ENCODE measurements around the gene OR2B2.

Gene OR2B2

GRCh38 chr6:27893059-27893835 is 18.9 kb downstream of the OR2B2 start:
- DNase-seq, result peak; percentile 93

DNA sequence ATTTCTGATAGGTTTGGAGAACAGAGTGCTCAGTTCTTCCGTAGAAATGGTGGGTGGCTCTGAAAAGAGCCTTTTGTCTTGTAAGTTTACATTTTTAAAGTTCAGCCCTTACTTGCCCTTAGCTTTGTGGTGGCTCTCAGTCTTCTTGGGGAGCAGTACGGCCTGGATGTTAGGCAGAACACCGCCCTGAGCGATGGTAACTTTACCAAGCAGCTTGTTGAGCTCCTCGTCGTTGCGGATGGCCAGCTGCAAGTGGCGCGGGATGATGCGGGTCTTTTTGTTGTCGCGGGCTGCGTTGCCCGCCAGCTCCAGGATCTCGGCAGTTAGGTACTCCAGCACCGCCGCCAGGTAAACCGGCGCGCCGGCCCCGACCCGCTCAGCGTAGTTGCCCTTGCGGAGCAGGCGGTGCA is 19.5 kb downstream of the OR2B2 start:
- peak; percentile 93 for DNase-seq

- DNase-seq, result peak; percentile 13
These were observed 20.8 kb downstream of the OR2B2 start for GRCh38 chr6:27891320-27891875.

DNA sequence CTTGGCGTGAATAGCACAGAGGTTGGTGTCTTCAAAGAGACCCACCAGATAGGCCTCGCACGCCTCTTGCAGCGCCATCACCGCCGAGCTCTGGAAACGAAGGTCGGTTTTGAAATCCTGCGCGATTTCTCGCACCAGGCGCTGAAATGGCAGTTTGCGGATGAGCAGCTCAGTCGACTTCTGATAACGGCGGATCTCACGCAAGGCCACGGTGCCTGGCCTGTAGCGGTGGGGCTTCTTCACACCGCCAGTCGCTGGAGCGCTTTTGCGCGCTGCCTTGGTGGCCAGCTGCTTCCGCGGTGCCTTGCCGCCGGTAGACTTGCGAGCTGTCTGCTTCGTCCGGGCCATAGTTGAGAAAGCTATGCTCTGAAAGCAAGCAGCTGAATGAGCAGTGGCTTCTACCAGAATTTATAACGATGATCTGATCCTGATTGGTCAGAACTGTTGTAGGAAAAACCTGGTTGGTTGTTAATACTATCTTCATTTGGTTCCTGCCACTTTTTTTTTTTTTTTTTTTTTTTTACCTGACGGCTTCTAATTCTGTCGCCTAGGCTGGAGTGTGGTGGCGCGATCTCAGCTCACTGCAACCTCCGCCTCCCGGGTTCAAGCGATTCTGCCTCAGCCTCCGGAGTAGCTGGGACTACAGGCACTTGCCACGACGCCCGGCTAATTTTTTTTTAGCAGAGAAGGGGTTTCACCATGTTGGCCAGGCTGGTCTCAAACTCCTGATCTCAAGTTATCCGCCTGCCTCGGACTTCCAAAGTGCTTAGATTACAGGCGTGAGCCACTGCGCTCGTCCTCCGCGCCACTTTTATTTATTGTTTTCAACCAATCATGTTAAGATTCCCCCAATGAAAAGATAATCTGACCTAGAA is 21.5 kb downstream of the OR2B2 start:
- peak; percentile 92 for DNase-seq

- no peak for DNase-seq
These were observed 22.4 kb downstream of the OR2B2 start for GRCh38 chr6:27889628-27890444.

GRCh38 chr6:27889275-27889627 is 22.9 kb downstream of the OR2B2 start:
- DNase-seq, result no peak

DNA sequence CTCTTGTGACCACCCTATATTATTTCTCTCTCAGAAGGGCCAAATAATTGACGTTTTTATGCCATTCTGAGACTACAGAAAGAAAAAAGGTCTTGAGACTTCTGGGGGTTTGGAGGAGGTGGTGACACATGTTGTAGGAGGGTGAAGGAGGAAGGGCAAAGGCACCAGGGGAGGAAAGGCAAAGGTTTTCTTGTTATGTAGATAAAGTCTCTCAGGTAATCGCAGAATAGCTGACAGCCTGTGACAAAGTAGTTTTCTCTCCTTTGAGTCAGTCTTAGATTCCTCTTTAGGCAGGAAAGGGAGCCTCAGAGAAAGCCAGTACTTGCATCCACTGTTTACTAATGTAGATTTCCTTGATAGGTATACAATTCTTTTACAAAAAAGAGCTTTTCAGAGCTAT is 23.6 kb downstream of the OR2B2 start:
- DNase-seq, result no peak

DNA sequence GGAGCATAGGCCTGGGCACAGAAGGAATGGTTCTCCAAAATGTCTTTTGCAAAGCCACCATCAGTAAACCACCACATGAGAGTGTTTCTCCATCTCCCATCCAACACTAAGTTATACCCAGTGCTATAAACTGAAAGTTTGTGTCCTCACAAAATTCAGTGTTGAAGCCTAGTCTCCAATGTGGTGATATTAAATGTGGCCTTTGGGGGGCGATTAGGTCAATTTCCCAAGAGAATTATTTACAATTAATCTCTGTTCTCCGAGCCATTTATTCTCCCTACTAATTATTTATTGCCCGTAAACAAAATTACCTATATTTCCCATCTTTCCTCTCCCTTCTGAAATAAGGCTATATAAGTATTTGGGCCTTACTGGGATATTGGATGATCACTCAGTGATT is 26.1 kb downstream of the OR2B2 start:
- no peak for DNase-seq

- no peak for DNase-seq
These were observed 29.1 kb downstream of the OR2B2 start for GRCh38 chr6:27883136-27883535.

GRCh38 chr6:27882624-27883023 is 29.6 kb downstream of the OR2B2 start:
- DNase-seq, result no peak

- no peak for DNase-seq
These were observed 32.4 kb downstream of the OR2B2 start for GRCh38 chr6:27879837-27880236.

GRCh38 chr6:27874016-27874415 is 38.2 kb downstream of the OR2B2 start:
- DNase-seq, result no peak

DNA sequence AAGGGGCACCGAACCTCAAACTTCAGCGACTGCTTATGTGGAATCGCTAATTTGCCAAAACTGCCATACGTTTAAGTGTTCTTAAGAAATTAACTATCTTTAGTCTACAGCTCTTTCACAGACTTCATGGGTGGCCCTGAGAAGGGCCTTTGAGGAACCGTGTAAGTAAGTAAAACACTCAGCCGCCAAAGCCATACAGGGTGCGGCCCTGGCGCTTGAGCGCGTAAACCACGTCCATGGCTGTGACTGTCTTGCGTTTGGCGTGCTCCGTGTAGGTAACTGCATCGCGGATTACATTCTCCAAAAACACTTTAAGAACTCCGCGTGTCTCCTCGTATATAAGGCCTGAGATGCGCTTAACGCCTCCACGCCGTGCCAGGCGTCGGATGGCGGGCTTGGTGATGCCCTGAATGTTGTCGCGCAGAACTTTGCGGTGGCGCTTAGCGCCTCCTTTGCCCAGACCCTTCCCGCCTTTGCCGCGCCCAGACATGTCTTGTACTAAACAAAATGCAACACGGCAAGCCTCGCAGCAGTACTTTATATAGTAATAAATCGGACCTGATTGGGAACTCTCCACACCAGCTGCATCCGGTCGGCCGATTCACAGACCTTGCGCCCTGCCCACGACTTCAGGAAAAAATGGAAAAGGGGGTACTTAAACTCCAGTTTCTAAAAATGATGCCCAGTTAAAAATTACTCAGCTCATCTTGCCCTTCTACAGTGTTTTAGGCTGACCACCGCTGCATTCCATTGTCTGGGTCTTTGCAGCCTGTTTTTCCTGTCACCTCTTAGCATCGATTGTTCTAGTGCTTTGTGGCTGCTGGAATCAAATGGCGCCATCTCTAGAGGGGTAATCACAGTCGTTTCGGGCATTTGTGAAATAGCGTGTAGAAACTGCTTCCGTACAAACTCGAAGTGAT is 38.9 kb downstream of the OR2B2 start:
- peak; percentile 90 for DNase-seq

DNA sequence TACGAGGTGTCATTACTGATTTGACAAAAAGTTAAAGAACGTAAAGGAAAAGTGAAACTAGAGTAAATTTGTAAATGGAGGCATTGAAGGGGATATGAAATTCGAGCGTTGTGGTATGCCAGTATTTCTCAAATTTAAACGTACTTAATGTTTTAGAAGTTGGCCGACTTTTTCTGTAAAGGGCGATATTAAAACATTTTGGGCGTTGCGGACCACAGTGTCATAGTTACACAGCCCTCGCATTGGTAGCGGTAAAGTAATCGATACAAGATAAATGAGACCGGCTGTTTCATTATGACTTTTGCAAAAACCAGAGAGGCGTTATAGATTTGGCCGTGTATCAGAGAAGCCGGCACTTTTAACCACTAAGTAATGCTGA is 39.6 kb downstream of the OR2B2 start:
- DNase-seq, result no peak

DNA sequence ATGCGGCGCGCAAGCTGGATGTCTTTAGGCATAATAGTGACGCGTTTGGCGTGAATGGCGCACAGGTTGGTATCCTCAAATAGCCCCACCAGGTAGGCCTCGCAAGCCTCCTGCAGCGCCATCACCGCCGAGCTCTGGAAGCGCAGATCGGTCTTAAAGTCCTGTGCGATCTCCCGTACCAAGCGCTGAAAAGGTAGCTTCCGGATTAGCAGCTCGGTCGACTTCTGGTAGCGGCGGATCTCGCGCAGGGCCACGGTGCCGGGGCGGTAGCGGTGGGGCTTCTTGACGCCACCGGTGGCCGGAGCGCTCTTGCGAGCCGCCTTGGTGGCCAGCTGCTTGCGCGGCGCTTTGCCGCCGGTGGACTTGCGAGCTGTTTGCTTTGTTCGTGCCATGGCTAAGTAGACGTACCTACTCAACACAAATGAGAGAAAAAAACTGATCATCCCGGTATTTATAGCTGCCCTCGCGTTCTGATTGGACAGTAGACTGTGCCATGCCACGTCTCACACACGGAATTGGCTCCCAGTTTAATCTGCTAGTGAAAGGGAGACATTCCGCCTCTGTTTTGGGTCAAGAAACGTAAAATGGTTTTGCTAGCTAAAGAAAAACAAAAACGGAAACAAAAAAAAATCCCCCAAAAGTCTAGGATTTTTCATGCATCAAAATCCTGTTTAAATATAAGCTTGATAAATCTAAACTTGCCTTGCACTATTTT is 40.1 kb downstream of the OR2B2 start:
- DNase-seq, result peak; percentile 93

DNA sequence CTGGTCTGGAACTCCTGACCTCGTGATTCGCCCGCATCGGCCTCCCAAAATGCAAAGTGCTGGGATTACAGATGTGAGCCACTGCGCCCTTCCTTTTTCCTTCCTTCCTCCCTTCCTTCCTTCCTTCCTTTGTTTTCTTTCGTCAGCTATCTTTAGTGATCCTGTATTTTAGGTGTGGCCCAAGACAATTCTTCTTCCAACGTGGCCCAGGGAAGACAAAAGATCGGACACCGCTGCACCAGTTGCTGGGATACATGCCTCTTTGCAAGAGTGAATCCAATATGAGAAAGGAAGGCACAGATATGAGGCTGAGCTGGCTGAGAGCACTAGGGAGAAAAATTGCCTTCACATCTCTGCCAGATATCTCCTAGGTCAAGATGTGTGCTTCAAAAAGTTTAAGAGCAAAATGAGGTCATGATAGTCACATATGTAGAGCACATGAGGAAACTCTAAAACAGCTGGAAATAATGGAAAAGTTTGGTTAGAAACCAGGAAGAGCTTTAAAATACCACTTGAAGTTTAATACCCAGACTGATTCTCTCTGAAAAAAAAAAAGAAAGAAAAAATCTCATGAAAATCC is 41.8 kb downstream of the OR2B2 start:
- no peak for DNase-seq

DNA sequence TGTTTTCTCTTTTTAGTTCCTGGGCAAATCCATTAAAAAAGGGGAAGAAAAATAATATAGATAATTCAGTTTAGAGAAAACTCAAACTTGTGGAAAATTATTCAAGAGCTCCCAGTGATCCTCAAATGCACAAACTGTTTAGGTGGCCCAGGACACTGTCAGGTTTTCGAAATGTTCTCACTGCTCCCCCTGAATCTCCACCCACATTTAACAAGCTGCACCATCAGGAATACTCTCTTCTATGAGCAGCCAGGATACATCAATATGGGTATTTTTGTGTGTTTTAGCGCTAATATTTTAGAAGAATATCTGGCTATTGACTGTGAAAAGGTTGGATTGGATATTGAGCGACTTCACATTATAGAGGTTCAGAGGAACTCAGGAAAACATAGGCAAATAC is 43.9 kb downstream of the OR2B2 start:
- no peak for DNase-seq

DNA sequence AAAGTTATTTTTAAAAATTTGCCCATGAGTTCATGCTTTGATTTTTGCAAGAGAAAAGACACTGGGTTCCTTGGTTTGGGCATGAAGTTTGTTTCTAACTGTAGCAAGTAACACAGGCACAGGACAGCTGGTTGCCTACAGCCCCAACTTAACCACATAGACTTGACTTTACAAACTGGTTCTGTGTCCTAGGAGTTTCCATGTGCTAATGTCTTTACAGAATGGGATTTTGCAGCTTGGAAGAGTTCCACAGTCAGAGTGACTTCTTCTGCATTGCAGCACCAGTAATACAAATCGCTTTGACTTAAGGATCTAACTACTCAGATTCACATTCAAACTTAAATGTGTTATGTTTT is 44.3 kb downstream of the OR2B2 start:
- DNase-seq, result no peak

DNA sequence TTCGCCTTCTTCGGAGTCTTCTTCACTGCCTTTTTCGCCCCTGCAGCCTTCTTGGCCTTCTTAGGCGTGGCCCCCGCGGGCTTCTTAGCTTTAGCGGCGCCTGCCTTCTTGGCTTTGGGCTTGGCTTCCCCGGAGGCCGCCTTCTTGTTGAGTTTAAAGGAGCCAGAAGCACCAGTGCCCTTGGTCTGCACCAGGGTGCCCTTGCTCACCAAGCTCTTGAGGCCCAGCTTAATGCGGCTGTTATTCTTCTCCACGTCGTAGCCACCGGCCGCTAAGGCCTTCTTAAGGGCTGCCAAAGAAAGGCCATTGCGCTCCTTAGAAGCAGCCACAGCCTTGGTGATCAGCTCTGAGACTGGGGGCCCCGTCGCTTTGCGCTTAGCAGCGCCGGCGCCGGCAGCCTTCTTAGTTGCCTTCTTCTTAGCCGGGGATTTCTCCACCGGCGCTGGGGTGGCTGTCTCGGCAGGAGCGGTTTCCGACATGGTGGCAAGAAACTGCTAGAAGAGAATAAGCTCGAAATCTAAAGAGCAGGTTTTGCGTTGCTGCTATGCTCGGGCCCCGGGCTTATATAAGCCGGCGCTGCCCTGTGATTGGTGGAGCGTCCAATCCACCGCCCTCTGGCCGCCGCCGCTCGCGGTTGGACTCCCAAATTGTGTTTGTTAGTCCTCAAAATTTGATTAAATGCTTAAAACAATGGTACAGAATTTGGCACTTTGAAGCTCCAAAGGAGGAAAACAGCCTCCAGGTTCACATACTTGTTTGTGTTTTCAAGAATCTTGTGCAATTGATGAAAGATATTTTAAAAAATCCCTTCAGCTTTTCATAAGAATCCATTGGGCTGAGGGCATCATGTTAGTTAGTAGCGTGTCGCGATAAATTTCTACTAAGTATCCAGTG is 44.9 kb downstream of the OR2B2 start:
- DNase-seq, result peak; percentile 88

All from retina (tissue), 1 donor.